Activated CD8-positive, alpha-beta memory T cell treated with anti-CD3 and anti-CD28 coated beads for 48 hours (primary cell): Measurements from ENCODE around the gene HOXC12.

Experiments
- DNase-seq, 3 experiments: peaks; one replicate each; pipeline ENCODE4 v3.0.0-alpha.2; 2020; ENCODE audit warnings: low read depth in 2 of 3, low spot score in 2 of 3

Gene HOXC12

GRCh38 chr12:53971129-53971528 is 16.4 kb downstream of the HOXC12 start:
- no peak for DNase-seq

- DNase-seq: no peak
Observed at GRCh38 chr12:53971686-53972085, 17.0 kb downstream of the HOXC12 start.

- DNase-seq: no peak
Observed at GRCh38 chr12:53972152-53972702, 17.5 kb downstream of the HOXC12 start.

- no peak for DNase-seq
Observed at GRCh38 chr12:53972722-53973235, 18.1 kb downstream of the HOXC12 start, which contains the start of gene HOXC11. Gene HOXC11 (plus strand): TSS chr12:53973126. CDS start chr12:53973242, 116 bp downstream.

GRCh38 chr12:53973236-53974042 is 18.7 kb downstream of the HOXC12 start:
- DNase-seq: no peak

GRCh38 chr12:53974084-53975063 is 19.7 kb downstream of the HOXC12 start, which contains the start of gene HOTAIR:
Gene HOTAIR (minus strand): TSS chr12:53974954.
- no peak for DNase-seq

- DNase-seq: no peak
Observed at GRCh38 chr12:53975064-53975471, 20.4 kb downstream of the HOXC12 start.

- DNase-seq: no peak
Observed at GRCh38 chr12:53975479-53976152, 20.9 kb downstream of the HOXC12 start.

- no peak for DNase-seq
Observed at GRCh38 chr12:53976172-53976822, 21.6 kb downstream of the HOXC12 start.

- no peak for DNase-seq
Observed at GRCh38 chr12:53976823-53977595, 22.3 kb downstream of the HOXC12 start.

- DNase-seq: no peak
Observed at GRCh38 chr12:53977596-53978445, 23.1 kb downstream of the HOXC12 start.

- no peak for DNase-seq
Observed at GRCh38 chr12:53978477-53979356, 24.0 kb downstream of the HOXC12 start.

GRCh38 chr12:53980104-53980801 is 25.6 kb downstream of the HOXC12 start:
- DNase-seq: no peak

- no peak for DNase-seq
Observed at GRCh38 chr12:53980802-53981496, 26.2 kb downstream of the HOXC12 start.

GRCh38 chr12:53981634-53982565 is 27.2 kb downstream of the HOXC12 start:
- no peak for DNase-seq
